Transverse colon (tissue), 3 donors: ENCODE data around the gene CEPT1.

ENCODE experiments used
- CTCF ChIP-seq, 5 experiments: fragments of 200-600 bp in 3 of 5; fragments of 450-650 bp in 2 of 5; sonication (generic) in 3 of 5; IDR thresholded peaks; 1 replicate in 2 of 5; 2 replicates in 3 of 5; pipeline ENCODE4 v1.5.1; 2016 to 2017; ENCODE audit warnings: antibody characterized with exemption in 5 of 5, inconsistent platforms in 3 of 5, mild to moderate bottlenecking in 2 of 5, moderate library complexity in 1 of 5
- EP300 ChIP-seq: sonication (generic); formaldehyde crosslinking; IDR thresholded peaks from one replicate; pipeline ENCODE4 v1.6.1; 2017; ENCODE audit warnings: antibody characterized with exemption, low read depth
- POLR2A ChIP-seq: fragments of 450-650 bp; IDR thresholded peaks from one replicate; pipeline ENCODE4 v1.6.1; 2016; ENCODE audit warnings: antibody characterized with exemption, mild to moderate bottlenecking, moderate library complexity

GRCh38 chr1:111222308-111223125, 82.5 kb downstream of the CEPT1 start:
- no peak for TF ChIP-seq POLR2A
- TF ChIP-seq EP300: no peak
- TF ChIP-seq CTCF (IDR thresholded peaks at IDR 0.05): peak; percentile 84 to 92 (median 90)
